HG02678 (cell line): Measurements from ENCODE around the gene OR51B6.
"Not testable (repeated sequence)": the region's sequence is repeated elsewhere in the genome, so short reads cannot be mapped to it uniquely, and the experiment has no call there.

Experiments
- ATAC-seq: cut with Tn5 transposase; IDR thresholded peaks from one replicate; pipeline ENCODE4 v1.9.1; 2021; ENCODE audit warnings: mild to moderate bottlenecking, moderate library complexity; ENCODE audit not compliant: unreplicated experiment

Gene OR51B6

GRCh38 chr11:5351208-5351607 is at the start of gene OR51B6:
Gene OR51B6, plus strand, starts transcription at chr11:5351508. Its CDS starts 0 bp downstream, at chr11:5351508.
- no peak for ATAC-seq

- no peak for ATAC-seq
Observed at GRCh38 chr11:5301846-5302245, 49.5 kb upstream of the OR51B6 start, which contains the start of gene OR51B4. Gene OR51B4, minus strand, starts transcription at chr11:5301946. Its CDS starts 0 bp downstream, at chr11:5301946.

GRCh38 chr11:5303626-5304025 is 47.7 kb upstream of the OR51B6 start:
- ATAC-seq, result no peak

- ATAC-seq, result no peak
Observed at GRCh38 chr11:5304046-5304445, 47.3 kb upstream of the OR51B6 start.

GRCh38 chr11:5307256-5308019 is 43.9 kb upstream of the OR51B6 start:
- ATAC-seq, result no peak

- no peak for ATAC-seq
Observed at GRCh38 chr11:5310423-5310822, 40.9 kb upstream of the OR51B6 start.

GRCh38 chr11:5313326-5314023 is 37.8 kb upstream of the OR51B6 start:
- not testable (repeated sequence) for ATAC-seq

- ATAC-seq, result no peak
Observed at GRCh38 chr11:5317292-5317691, 34.0 kb upstream of the OR51B6 start.

- ATAC-seq, result no peak
Observed at GRCh38 chr11:5324197-5324596, 27.1 kb upstream of the OR51B6 start, which contains the start of gene OR51B2. Gene OR51B2, minus strand, starts transcription at chr11:5324297. Its CDS starts 0 bp downstream, at chr11:5324297.

GRCh38 chr11:5335170-5335569 is 16.1 kb upstream of the OR51B6 start:
- no peak for ATAC-seq

- ATAC-seq, result no peak
Observed at GRCh38 chr11:5336331-5336730, 15.0 kb upstream of the OR51B6 start.

GRCh38 chr11:5337253-5337652 is 14.1 kb upstream of the OR51B6 start:
- not testable (repeated sequence) for ATAC-seq

GRCh38 chr11:5339771-5340322 is 11.5 kb upstream of the OR51B6 start:
- ATAC-seq, result peak; percentile 69

- no peak for ATAC-seq
Observed at GRCh38 chr11:5343474-5344335, 7.6 kb upstream of the OR51B6 start, which contains the start of gene OR51B5. Gene OR51B5, minus strand, starts transcription at chr11:5343524. Its CDS starts 0 bp downstream, at chr11:5343524.

- no peak for ATAC-seq
Observed at GRCh38 chr11:5345831-5346230, 5.5 kb upstream of the OR51B6 start.

GRCh38 chr11:5348551-5349194 is 2.6 kb upstream of the OR51B6 start:
- no peak for ATAC-seq

- no peak for ATAC-seq
Observed at GRCh38 chr11:5349550-5349949, 1.8 kb upstream of the OR51B6 start.

GRCh38 chr11:5356031-5356430 is 4.7 kb downstream of the OR51B6 start:
- not testable (repeated sequence) for ATAC-seq

- ATAC-seq, result no peak
Observed at GRCh38 chr11:5362017-5362625, 10.8 kb downstream of the OR51B6 start.

- no peak for ATAC-seq
Observed at GRCh38 chr11:5363679-5364078, 12.4 kb downstream of the OR51B6 start.
